Neural cell (in vitro differentiated cells): ENCODE results near the gene NRBF2.

Source experiments
- EP300 ChIP-seq: fragments of 450-650 bp; conservative IDR thresholded peaks from 2 replicates; pipeline ENCODE4 v1.6.1; 2014; ENCODE audit warnings: antibody characterized with exemption, mild to moderate bottlenecking, moderate library complexity; ENCODE audit not compliant: poor library complexity, severe bottlenecking
- EZH2 ChIP-seq: fragments of 200-600, 300-800 bp; shearing (Covaris generic), sonication (generic); IDR thresholded peaks from 2 replicates; pipeline ENCODE4 v1.6.1; 2014; ENCODE audit warnings: antibody characterized with exemption, low read length, borderline replicate concordance, mild to moderate bottlenecking; ENCODE audit not compliant: insufficient read depth, poor library complexity, severe bottlenecking
- MXI1 ChIP-seq: fragments of 450-650 bp; conservative IDR thresholded peaks from 2 replicates; pipeline ENCODE4 v1.6.1; 2014; ENCODE audit warnings: antibody characterized with exemption, mild to moderate bottlenecking; ENCODE audit not compliant: poor library complexity, severe bottlenecking
- TF ChIP-seq, protein P1 (sequence below): fragments of 450-650 bp; IDR thresholded peaks from 2 replicates; pipeline ENCODE4 v1.5.1; 2014; ENCODE audit warnings: antibody characterized with exemption, mild to moderate bottlenecking, moderate library complexity; ENCODE audit not compliant: poor library complexity, severe bottlenecking

DNA sequence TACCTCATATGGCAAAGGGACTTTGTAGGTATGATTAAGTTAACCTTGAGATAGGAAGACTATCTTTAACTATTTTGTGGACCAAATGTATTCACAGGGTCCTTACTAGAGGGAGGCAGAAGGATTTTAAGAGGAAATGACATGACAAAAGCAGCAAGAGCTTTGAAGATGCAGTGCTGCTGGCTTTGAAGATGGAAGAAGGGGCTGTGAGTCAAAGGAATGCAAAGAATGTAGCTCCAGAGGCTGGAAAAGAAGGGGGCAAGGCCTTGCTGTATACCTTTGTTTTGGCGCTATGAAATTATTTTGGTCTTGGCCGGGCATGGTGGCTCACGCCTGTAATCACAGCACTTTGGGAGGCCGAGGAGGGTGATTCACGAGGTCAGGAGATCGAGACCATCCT is 3.2 kb upstream of the NRBF2 start:
- TF ChIP-seq EZH2 = no peak
- no peak for TF ChIP-seq MXI1
- TF ChIP-seq, protein P1, sequence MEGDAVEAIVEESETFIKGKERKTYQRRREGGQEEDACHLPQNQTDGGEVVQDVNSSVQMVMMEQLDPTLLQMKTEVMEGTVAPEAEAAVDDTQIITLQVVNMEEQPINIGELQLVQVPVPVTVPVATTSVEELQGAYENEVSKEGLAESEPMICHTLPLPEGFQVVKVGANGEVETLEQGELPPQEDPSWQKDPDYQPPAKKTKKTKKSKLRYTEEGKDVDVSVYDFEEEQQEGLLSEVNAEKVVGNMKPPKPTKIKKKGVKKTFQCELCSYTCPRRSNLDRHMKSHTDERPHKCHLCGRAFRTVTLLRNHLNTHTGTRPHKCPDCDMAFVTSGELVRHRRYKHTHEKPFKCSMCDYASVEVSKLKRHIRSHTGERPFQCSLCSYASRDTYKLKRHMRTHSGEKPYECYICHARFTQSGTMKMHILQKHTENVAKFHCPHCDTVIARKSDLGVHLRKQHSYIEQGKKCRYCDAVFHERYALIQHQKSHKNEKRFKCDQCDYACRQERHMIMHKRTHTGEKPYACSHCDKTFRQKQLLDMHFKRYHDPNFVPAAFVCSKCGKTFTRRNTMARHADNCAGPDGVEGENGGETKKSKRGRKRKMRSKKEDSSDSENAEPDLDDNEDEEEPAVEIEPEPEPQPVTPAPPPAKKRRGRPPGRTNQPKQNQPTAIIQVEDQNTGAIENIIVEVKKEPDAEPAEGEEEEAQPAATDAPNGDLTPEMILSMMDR = no peak
- TF ChIP-seq EP300 = no peak
